Activated naive CD4-positive, alpha-beta T cell treated with anti-CD3 and anti-CD28 coated beads for 36 hours (primary cell): Measurements from ENCODE around the gene CTSF. TPM values are rescaled to one million over a fixed set of nuclear protein-coding genes. Genes with fewer than 3 reads are reported as not detected.
"Not testable (repeated sequence)": the region's sequence is repeated elsewhere in the genome, so short reads cannot be mapped to it uniquely, and the experiment has no call there.

Experiments
- CTCF ChIA-PET: fragments of 350-600 bp; sonication (Branson Sonifier 250); formaldehyde crosslinking; loops from one replicate; lab custom pipeline; 2021; ENCODE audit warnings: antibody characterized with exemption; lab: Charles Lee
- DNase-seq: peaks from one replicate; pipeline ENCODE4 v3.0.0-alpha.2; 2020
- H3K27ac Mint-ChIP-seq: one replicate; pipeline ENCODE4 v1.8.0; 2021; ENCODE audit warnings: mild to moderate bottlenecking, mixed read lengths
- H3K27me3 Mint-ChIP-seq: one replicate; pipeline ENCODE4 v1.8.0; 2021; ENCODE audit warnings: low read depth, mixed read lengths
- H3K36me3 Mint-ChIP-seq: one replicate; pipeline ENCODE4 v1.8.0; 2021; ENCODE audit warnings: low read depth, mixed read lengths
- H3K4me1 Mint-ChIP-seq: one replicate; pipeline ENCODE4 v1.8.0; 2021; ENCODE audit warnings: low read depth, mixed read lengths
- H3K4me3 Mint-ChIP-seq: one replicate; pipeline ENCODE4 v1.8.0; 2021; ENCODE audit warnings: mild to moderate bottlenecking, moderate library complexity, mixed read lengths
- H3K9me3 Mint-ChIP-seq: one replicate; pipeline ENCODE4 v1.8.0; 2021; ENCODE audit warnings: mixed read lengths
- intact Hi-C: fragments of 100-400 bp; cut with micrococcal nuclease; formaldehyde crosslinking; loops from one replicate; pipeline ENCODE4 v1.15.1; 2023
- total RNA-seq, 2 experiments: library from RNA; stranded (reverse); gene quantifications; one replicate each; pipeline ENCODE4 v1.2.3, GENCODE V29; 2021

Gene CTSF
- total RNA-seq, 2 experiments from 2014 or later = 0.64 to 0.96 TPM

GRCh38 chr11:66550887-66551286 is 17.5 kb downstream of the CTSF start:
- Mint-ChIP-seq H3K4me3 (no peak overlapping the region), H3K27me3 (no peaks in the 10 kb centered on the region), H3K9me3 (no peaks in the 10 kb centered on the region), H3K27ac (no peak overlapping the region), H3K36me3 (no peaks in the 10 kb centered on the region), H3K4me1 (peaks cover 2% of the 10 kb centered on the region)
- DNase-seq = no peak
- intact Hi-C loops = no loop called here
- CTCF ChIA-PET = no interaction called here

GRCh38 chr11:66549696-66550095 is 18.7 kb downstream of the CTSF start:
- intact Hi-C loops = loop anchor here (10.0 kb wide), 1 partner anchor 405 kb away; the partner anchor contains the start of gene PC
- Mint-ChIP-seq H3K4me3 (no peak overlapping the region), H3K36me3 (no peaks in the 10 kb centered on the region), H3K4me1 (peaks cover 5% of the 10 kb centered on the region), H3K9me3 (no peaks in the 10 kb centered on the region), H3K27ac (no peak overlapping the region), H3K27me3 (no peaks in the 10 kb centered on the region)
- DNase-seq = no peak
- CTCF ChIA-PET = no interaction called here

- Mint-ChIP-seq H3K27me3 (no peaks in the 10 kb centered on the region), H3K27ac (no peak overlapping the region), H3K4me3 (no peak overlapping the region)
Measured at GRCh38 chr11:66548774-66549630, 19.4 kb downstream of the CTSF start.

GRCh38 chr11:66548041-66548440 is 20.4 kb downstream of the CTSF start:
- Mint-ChIP-seq H3K9me3 (no peaks in the 10 kb centered on the region), H3K36me3 (peaks cover 2% of the 10 kb centered on the region), H3K27ac (no peak overlapping the region), H3K4me3 (no peak overlapping the region), H3K4me1 (peaks cover 18% of the 10 kb centered on the region), H3K27me3 (no peaks in the 10 kb centered on the region)
- CTCF ChIA-PET = interaction anchor here (1.0 kb wide), 1 partner anchor 129 kb away, joined by 3 read pairs; the partner anchor contains the start of gene RBM4B
- intact Hi-C loops = loop anchor here (10.0 kb wide), 1 partner anchor 407 kb away; the partner anchor contains the start of gene PC
- DNase-seq = no peak

More at GRCh38 chr11:66548774-66549630, 19.4 kb downstream of the CTSF start:
- DNase-seq = no peak
- H3K36me3 Mint-ChIP-seq = no peaks in the 10 kb centered on the region
- CTCF ChIA-PET = interaction anchor here (1.0 kb wide), 1 partner anchor 128 kb away, joined by 3 read pairs; the partner anchor contains the start of gene RBM4B
- peaks cover 10% of the 10 kb centered on the region for H3K4me1 Mint-ChIP-seq
- intact Hi-C loops = loop anchor here (10.0 kb wide), 1 partner anchor 406 kb away; the partner anchor contains the start of gene PC
- no peaks in the 10 kb centered on the region for H3K9me3 Mint-ChIP-seq

GRCh38 chr11:66547662-66548009 is 20.8 kb downstream of the CTSF start:
- peaks cover 18% of the 10 kb centered on the region for H3K4me1 Mint-ChIP-seq
- H3K4me3 Mint-ChIP-seq = no peak overlapping the region
- no peaks in the 10 kb centered on the region for H3K27me3 Mint-ChIP-seq
- H3K36me3 Mint-ChIP-seq = peaks cover 2% of the 10 kb centered on the region
- DNase-seq = no peak
- intact Hi-C loops = loop anchor here (2.0 to 10.0 kb wide), 3 partner anchors 37 to 407 kb away; partner anchors contain the start of genes BBS1, PC and RBM14
- H3K27ac Mint-ChIP-seq = no peak overlapping the region
- no peaks in the 10 kb centered on the region for H3K9me3 Mint-ChIP-seq
- CTCF ChIA-PET = interaction anchor here (1.0 kb wide), 1 partner anchor 20 kb away, joined by 3 read pairs; no protein-coding TSS in a partner anchor

GRCh38 chr11:66546966-66547661 is 21.3 kb downstream of the CTSF start:
- intact Hi-C loops = loop anchor here (1.0 to 10.0 kb wide), 6 partner anchors 36 to 408 kb away; partner anchors contain the start of genes BBS1, PC, RBM14 and RBM4
- Mint-ChIP-seq H3K36me3 (peaks cover 3% of the 10 kb centered on the region), H3K4me1 (peaks cover 18% of the 10 kb centered on the region), H3K9me3 (no peaks in the 10 kb centered on the region), H3K4me3 (peak overlapping the region; percentile 75), H3K27ac (no peak overlapping the region), H3K27me3 (no peaks in the 10 kb centered on the region)
- DNase-seq = no peak
- CTCF ChIA-PET = interaction anchor here (0.6 to 2.1 kb wide), 7 partner anchors 20 to 393 kb away, joined by 3 to 6 read pairs (median 3); partner anchors contain the start of gene MRPL11

- peak; percentile 14 for DNase-seq
- H3K9me3 Mint-ChIP-seq = no peaks in the 10 kb centered on the region
- CTCF ChIA-PET = interaction anchor here (0.6 to 2.1 kb wide), 9 partner anchors 21 to 393 kb away, joined by 3 to 6 read pairs (median 3); partner anchors contain the start of gene MRPL11
- H3K4me1 Mint-ChIP-seq = peaks cover 18% of the 10 kb centered on the region
- intact Hi-C loops = loop anchor here (1.0 to 10.0 kb wide), 6 partner anchors 36 to 408 kb away; partner anchors contain the start of genes BBS1, PC, RBM14 and RBM4
- H3K27me3 Mint-ChIP-seq = no peaks in the 10 kb centered on the region
- H3K4me3 Mint-ChIP-seq = peak within 1 kb of the TSS; percentile 75
- peak within 1 kb of the TSS; percentile 30 for H3K27ac Mint-ChIP-seq
- peaks cover 3% of the 10 kb centered on the region for H3K36me3 Mint-ChIP-seq
Measured at GRCh38 chr11:66546368-66546965, 21.9 kb downstream of the CTSF start, which contains the start of gene ACTN3. Gene ACTN3 (plus strand): TSS chr11:66546903. CDS start chr11:66546938, 35 bp downstream.

- Mint-ChIP-seq H3K36me3 (peaks cover 3% of the 10 kb centered on the region), H3K4me1 (peaks cover 18% of the 10 kb centered on the region), H3K9me3 (no peaks in the 10 kb centered on the region), H3K27ac (peak within 1 kb of the TSS; percentile 30), H3K4me3 (peak within 1 kb of the TSS; percentile 75), H3K27me3 (no peaks in the 10 kb centered on the region)
- intact Hi-C loops = loop anchor here (1.0 to 10.0 kb wide), 6 partner anchors 35 to 409 kb away; partner anchors contain the start of genes BBS1, PC, RBM14 and RBM4
- peak; percentile 91 for DNase-seq
- CTCF ChIA-PET = interaction anchor here (1.0 to 2.1 kb wide), 6 partner anchors 24 to 159 kb away, joined by 3 to 5 read pairs (median 4); no protein-coding TSS in a partner anchor
Measured at GRCh38 chr11:66545701-66546367, 22.6 kb downstream of the CTSF start, which contains the start of gene ZDHHC24. Gene ZDHHC24 (minus strand): TSS chr11:66546048. CDS start chr11:66546003, 45 bp downstream.

- H3K36me3 Mint-ChIP-seq, H3K9me3 Mint-ChIP-seq, H3K27me3 Mint-ChIP-seq, DNase-seq: not testable (repeated sequence)
- CTCF ChIA-PET = interaction anchor here (2.1 kb wide), 1 partner anchor 133 kb away, joined by 5 read pairs; no protein-coding TSS in a partner anchor
- intact Hi-C loops = loop anchor here (10.0 kb wide), 1 partner anchor 410 kb away; the partner anchor contains the start of gene PC
- Mint-ChIP-seq H3K4me3 (peak overlapping the region; percentile 71), H3K4me1 (peaks cover 18% of the 10 kb centered on the region), H3K27ac (peak overlapping the region; percentile 25)
Measured at GRCh38 chr11:66544952-66545351, 23.5 kb downstream of the CTSF start.

- intact Hi-C loops = loop anchor here (10.0 kb wide), 1 partner anchor 411 kb away; the partner anchor contains the start of gene PC
- Mint-ChIP-seq H3K36me3 (peaks cover 6% of the 10 kb centered on the region), H3K4me1 (peaks cover 18% of the 10 kb centered on the region), H3K27me3 (no peaks in the 10 kb centered on the region), H3K4me3 (peak overlapping the region; percentile 64), H3K9me3 (no peaks in the 10 kb centered on the region), H3K27ac (peak overlapping the region; percentile 52)
- CTCF ChIA-PET = interaction anchor here (0.6 kb wide), 1 partner anchor 510 kb away, joined by 3 read pairs; no protein-coding TSS in a partner anchor
- DNase-seq = peak; percentile 81
Measured at GRCh38 chr11:66543263-66544107, 24.9 kb downstream of the CTSF start.
